ENCODE results near the gene PDZRN3.

PDZRN3 gene

DNA sequence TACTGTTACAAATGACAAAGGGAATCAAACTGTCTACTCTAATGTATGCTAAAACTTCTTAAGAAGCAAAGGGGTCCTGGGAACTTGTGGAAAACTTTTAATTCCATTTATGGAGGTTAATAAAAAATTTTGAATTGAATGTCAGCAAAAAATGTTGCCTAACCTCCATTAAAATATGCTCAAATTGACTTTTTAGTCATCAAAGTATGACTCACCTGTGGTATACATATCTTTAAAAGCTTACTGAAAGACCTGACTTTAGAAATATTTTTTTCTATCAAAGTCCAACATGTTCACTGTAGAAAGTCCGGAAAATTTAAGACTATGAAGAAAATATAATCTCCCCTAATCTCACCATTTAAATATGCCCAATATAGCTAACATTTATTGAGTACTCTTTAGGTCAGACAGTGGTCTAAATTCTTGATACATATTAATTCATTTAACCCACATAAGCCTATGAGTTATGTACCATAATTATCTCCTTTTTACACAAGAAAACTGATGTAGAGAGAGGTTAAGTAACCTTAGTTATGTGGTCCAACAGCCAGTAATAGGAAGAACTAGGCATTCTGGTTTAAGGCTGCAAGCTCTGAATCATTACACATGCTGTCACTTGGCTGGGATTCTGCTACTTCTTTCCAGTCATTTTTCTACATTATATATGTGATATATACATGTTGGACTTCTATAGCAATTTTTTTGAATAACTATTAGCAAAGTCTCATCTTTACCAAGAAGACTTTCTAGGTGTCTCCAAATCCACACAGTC is 83.6 kb downstream of the PDZRN3 start:
- TF ChIP-seq, protein P1, sequence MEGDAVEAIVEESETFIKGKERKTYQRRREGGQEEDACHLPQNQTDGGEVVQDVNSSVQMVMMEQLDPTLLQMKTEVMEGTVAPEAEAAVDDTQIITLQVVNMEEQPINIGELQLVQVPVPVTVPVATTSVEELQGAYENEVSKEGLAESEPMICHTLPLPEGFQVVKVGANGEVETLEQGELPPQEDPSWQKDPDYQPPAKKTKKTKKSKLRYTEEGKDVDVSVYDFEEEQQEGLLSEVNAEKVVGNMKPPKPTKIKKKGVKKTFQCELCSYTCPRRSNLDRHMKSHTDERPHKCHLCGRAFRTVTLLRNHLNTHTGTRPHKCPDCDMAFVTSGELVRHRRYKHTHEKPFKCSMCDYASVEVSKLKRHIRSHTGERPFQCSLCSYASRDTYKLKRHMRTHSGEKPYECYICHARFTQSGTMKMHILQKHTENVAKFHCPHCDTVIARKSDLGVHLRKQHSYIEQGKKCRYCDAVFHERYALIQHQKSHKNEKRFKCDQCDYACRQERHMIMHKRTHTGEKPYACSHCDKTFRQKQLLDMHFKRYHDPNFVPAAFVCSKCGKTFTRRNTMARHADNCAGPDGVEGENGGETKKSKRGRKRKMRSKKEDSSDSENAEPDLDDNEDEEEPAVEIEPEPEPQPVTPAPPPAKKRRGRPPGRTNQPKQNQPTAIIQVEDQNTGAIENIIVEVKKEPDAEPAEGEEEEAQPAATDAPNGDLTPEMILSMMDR (IDR thresholded peaks at IDR 0.05; ENCODE audit: extremely low read depth, insufficient read depth, missing control alignments), result no peak
- in situ Hi-C loops (cut with MboI; ENCODE audit: low pct_unique_long_range_greater_than_20kb, low sequenced_read_pairs, unreplicated experiment), result no loop called here
- DNase-seq (ENCODE audit: low spot score), result no peak

DNA sequence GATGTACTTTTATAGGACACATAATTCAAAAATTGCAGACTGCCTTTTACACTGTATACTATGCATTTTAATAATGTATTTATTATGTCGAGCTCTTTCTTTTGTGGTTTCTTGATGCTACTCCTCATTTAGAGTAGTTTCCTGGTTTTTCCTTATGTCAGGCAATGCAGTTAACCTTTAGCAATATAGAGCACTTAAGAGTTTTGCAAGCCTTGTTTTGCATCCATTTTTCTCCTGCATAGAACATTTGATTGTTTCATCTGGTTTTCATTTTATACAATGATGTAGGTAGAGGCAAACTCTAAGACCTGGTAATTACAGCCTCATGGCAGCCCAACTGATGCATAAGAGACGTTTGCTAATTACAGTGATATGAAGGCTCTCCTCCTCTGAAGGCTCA is 86.3 kb downstream of the PDZRN3 start:
- in situ Hi-C loops (cut with MboI; ENCODE audit: low pct_unique_long_range_greater_than_20kb, low sequenced_read_pairs, unreplicated experiment), result no loop called here
- TF ChIP-seq, protein P1 (IDR thresholded peaks at IDR 0.05; ENCODE audit: extremely low read depth, insufficient read depth, missing control alignments), result no peak
- DNase-seq (ENCODE audit: low spot score), result no peak

DNA sequence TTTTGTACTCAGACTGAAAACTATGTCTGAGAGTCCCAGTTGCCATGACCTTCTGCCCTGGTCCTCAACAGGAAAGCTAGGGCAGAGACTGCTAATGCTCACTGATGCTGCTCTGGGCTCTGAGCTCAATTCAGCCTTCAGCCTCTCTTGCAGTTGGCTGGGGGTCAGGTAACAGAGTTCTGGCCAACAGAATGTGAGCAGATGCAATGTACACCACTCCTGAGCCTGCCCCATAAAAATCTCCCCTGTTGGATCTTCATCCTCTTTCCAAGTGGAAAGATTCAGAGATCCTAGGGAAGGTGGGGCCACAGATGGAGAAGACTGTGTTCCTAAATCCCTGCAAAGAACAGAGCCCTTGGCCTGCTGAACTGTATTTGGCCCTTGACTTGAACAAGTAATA is 87.8 kb downstream of the PDZRN3 start:
- no peak for DNase-seq (ENCODE audit: low spot score)
- TF ChIP-seq, protein P1 (IDR thresholded peaks at IDR 0.05; ENCODE audit: extremely low read depth, insufficient read depth, missing control alignments), result no peak
- in situ Hi-C loops (cut with MboI; ENCODE audit: low pct_unique_long_range_greater_than_20kb, low sequenced_read_pairs, unreplicated experiment), result no loop called here

DNA sequence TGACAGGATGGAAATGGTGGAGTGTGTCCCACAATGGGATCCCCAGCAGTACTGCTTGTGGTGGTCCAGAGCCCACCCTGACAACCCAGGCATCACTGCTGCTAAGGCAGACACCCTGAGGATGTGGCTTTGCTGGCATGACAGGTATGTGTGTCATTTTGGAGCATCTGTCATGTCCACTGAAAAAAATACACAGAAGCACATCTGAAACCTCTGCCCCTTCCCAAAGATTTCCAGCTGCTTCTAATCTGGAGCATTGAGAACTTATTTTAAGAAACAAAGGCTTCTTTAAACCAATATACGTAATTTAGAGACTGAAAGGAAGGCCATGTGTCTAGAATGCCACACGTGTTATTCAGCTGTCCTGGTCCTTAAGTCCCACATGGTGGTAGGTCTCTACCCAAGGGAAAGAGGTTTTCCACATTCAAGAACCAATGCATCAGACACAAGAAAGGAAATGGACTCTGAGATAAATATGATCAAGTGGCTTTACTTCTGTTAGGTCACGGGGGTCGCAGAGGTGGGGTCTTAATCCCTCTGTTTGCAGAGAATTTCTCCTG is 88.3 kb downstream of the PDZRN3 start:
- in situ Hi-C loops (cut with MboI; ENCODE audit: low pct_unique_long_range_greater_than_20kb, low sequenced_read_pairs, unreplicated experiment), result no loop called here
- DNase-seq (ENCODE audit: low spot score), result no peak
- TF ChIP-seq, protein P1 (IDR thresholded peaks at IDR 0.05; ENCODE audit: extremely low read depth, insufficient read depth, missing control alignments), result no peak

DNA sequence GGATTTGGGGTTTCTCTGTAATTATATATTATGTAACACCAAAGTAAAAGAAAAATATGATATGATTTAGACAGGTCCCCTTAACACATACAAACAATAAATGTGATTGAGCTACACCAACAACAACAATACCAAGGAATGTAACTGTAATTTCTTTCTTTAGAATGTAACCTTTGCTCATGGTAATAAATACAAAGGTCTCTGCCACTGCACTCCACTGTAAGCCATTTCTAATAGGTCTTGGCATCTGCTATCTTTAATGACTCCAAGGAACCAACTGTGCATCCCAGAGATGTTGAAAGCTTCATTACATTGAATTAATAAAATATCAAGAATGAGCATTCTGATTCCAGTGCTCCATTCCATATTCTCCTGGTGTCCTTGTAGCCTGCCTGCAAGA is 88.8 kb downstream of the PDZRN3 start:
- TF ChIP-seq, protein P1 (IDR thresholded peaks at IDR 0.05; ENCODE audit: extremely low read depth, insufficient read depth, missing control alignments), result no peak
- in situ Hi-C loops (cut with MboI; ENCODE audit: low pct_unique_long_range_greater_than_20kb, low sequenced_read_pairs, unreplicated experiment), result no loop called here
- no peak for DNase-seq (ENCODE audit: low spot score)

DNA sequence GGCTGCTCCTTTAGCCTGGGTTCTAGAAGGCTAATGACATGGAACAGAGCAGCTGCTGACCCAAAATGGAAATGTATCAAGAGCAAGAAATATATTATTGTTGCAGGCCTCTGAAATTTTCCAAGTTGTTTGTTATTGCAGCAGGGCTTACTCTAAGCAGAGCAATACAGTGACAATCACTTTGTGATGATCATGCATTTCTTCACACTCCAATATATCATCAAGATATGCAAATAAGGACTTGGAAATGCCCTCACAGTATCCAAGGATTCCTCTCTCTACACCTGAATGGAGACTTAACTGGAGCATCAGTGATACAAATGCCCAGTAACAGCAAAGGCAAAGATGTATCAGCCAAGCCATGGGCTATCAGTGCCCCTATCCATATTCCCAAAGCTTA is 89.6 kb downstream of the PDZRN3 start:
- in situ Hi-C loops (cut with MboI; ENCODE audit: low pct_unique_long_range_greater_than_20kb, low sequenced_read_pairs, unreplicated experiment), result no loop called here
- DNase-seq (ENCODE audit: low spot score), result no peak
- TF ChIP-seq, protein P1 (IDR thresholded peaks at IDR 0.05; ENCODE audit: extremely low read depth, insufficient read depth, missing control alignments), result no peak
